Measurements from ENCODE around the gene AVPR1B.
A peak's percentile ranks its signal among the peaks of the same experiment; 100 is the strongest.
"Not testable (repeated sequence)": the region's sequence is repeated elsewhere in the genome, so short reads cannot be mapped to it uniquely, and the experiment has no call there.

Gene AVPR1B

DNA sequence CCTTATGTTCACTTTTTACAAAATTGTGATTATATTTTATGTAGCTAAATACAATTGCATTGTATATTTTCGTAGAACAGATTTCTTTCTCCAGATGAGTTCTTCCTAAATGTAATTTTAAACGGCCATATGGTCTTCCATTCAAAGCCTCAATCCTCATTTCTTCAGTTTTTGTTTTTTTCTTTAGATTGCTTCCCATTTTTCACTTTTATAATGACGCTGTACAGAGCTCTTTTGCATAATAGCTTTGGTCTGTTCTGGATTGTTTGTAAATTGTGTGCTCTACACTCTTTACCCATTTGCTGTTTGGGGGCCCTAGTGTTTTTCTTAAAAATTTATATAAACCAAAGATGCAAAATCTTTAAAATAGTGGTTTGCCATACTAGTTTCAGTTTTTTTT, 27.8 kb downstream of the AVPR1B start:
- no peak overlapping the region for H3K4me3 ChIP-seq (ENCODE audit: low read length)
- DNase-seq (ENCODE audit: low read depth, low spot score), result no peak

DNA sequence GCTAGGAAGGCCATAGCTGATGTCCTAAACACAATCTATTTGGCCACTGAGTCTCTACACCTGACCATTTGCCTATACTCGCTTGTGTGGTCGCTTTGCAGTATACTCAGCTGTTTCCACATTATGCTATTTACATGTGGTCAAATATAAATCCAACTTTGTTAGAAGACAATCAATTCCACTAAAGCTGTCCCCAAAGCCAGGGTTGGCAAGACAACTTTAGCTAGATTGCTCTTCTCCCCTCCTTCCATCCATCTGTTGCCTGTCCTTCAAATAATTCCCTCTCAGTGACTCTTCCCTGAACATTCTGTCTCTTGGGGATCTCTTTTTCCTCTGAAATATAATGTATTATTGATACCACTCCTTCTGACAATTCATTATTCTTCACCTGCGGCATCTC, 30.1 kb downstream of the AVPR1B start:
- no peak for DNase-seq (ENCODE audit: low read depth, low spot score)
- H3K4me3 ChIP-seq (ENCODE audit: low read length), result no peak overlapping the region

DNA sequence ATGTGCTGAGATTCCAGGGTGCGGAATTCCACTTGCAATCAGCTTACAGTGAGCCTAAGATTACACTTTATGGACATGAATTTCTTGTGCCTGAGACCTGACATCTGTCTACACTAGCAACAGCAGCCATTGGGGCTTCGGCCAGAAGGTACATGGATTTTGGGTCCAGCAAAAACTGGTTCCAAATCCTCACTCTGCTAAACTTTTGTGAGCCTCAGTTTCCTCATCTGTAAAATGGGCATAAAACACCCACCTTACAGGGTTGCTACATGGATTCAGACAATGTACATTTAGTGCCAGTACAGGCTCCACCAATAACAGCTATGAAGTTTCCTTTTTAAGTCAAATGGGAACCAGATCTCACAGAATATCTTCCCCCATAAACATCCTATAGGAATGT, 33.4 kb downstream of the AVPR1B start:
- no peak for DNase-seq (ENCODE audit: low read depth, low spot score)
- H3K4me3 ChIP-seq (ENCODE audit: low read length), result no peak overlapping the region

DNA sequence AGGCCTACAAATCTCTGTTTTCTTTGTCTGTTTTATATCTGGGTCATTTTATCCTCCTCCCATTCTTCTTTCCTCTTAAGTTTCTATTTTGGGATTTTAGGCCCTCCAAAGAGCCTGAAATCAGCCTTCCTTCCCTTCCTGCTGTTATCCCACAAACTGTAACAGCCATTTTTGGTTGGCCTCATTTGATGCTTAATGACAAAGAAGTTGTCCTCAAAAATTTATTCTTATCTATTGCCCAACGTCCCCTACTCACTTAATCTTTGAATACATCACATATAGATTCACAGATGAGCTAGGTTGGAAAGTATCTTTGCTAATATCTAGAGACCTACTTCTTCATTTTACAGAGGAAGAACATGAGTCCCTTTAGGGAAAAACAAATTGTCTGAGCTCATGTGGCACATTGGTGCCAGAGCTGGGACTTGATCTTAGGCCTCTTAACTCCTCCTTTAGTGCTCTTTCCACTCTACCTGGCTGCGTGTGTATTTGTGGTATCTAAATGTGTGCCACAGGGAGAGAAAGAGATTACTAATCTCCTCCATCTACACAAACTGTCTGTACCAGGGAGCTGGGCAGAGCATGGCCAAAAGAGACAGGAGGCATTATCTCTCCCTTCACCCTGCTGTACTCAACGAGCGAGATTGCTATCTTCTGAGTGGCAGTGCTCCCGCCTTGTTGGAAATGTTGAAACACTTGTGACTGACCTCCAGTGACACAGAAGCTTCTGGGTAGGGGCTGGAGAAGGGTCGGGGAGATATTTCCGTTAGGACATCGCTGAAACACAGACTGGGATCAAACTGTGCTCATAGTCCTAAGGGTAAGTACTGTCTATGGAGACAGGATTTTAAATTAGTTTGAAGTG, 34.1 kb downstream of the AVPR1B start:
- no peak overlapping the region for H3K4me3 ChIP-seq (ENCODE audit: low read length)
- no peak for DNase-seq (ENCODE audit: low read depth, low spot score)

DNA sequence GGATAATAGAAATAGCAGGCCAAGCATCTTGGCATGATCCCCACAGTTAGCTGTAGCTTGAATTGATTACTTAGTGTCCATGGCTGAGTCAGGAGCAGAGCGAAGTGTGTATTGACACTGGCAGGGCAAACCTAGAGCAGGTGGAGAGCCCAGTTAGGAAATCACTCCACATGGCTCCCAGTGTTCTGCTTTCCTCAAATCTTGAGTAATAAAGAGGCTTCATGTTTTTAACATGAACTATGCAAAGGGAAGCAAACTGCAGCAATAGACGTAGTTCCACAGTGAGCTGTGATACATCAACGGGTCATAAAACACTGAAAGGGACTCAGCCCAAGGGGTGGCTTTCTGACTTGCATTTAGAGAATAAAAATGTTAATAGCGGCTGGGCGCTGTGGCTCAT, 35.3 kb downstream of the AVPR1B start:
- no peak overlapping the region for H3K4me3 ChIP-seq (ENCODE audit: low read length)
- no peak for DNase-seq (ENCODE audit: low read depth, low spot score)

DNA sequence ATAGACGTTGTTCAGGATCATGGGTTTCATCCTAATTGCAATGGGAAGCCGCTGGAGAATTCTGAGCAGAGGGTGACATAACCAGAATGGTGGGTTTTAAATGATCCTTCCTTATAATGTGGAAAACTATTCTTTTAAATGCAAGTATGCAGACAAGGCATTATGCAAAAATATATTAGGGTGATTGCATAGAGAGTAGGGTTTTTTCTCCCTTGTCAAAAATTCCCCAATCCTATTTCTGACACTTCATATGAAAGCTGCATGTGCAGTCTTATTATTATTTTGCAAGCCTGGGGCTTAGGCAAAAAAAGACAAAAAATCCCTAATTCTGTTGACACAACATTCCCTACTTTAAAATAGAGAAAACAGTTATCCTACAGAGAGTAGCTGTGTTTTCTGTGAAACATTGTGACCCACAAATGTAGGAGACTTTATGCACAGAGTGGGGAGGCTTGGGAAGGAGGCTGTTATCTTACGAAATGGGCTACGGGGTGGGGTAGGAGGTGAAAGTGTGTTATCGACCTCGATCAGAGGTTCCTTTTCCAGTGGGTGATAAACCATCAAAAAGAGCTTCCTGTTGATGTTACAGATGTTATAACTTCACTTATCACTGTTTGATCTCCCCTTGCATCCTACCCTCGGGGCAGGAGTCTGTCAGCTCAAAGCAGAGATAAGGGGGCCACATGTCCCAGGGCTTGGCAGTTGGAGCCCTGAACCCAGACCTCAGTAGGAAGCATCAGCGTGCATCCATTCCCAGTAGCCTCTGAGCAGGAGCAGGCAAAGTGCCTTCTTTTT, 37.0 kb downstream of the AVPR1B start:
- no peak overlapping the region for H3K4me3 ChIP-seq (ENCODE audit: low read length)

DNA sequence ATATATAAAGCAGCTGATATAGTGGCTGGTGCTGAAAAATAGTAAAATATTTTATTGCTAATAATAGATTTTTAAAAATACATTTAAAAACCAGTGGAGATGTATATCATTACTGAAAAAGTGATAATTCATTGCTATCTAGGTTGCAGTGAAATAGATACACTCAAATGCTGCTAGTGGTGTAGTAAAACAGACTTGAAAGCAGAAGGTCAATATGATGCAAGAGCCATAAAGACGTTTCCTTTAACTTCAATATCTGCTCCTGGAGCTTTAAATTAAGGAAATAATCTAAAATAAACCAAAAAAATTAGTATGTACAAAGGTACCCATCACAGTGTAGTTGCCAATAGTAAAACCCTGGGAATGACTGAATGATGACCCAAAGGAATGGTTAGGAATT, 38.1 kb downstream of the AVPR1B start:
- no peak for DNase-seq (ENCODE audit: low read depth, low spot score)
- H3K4me3 ChIP-seq (ENCODE audit: low read length), result no peak overlapping the region

More for the DNA sequence above, 37.0 kb downstream of the AVPR1B start:
- peak; percentile 99 for DNase-seq (ENCODE audit: low read depth, low spot score)

DNA sequence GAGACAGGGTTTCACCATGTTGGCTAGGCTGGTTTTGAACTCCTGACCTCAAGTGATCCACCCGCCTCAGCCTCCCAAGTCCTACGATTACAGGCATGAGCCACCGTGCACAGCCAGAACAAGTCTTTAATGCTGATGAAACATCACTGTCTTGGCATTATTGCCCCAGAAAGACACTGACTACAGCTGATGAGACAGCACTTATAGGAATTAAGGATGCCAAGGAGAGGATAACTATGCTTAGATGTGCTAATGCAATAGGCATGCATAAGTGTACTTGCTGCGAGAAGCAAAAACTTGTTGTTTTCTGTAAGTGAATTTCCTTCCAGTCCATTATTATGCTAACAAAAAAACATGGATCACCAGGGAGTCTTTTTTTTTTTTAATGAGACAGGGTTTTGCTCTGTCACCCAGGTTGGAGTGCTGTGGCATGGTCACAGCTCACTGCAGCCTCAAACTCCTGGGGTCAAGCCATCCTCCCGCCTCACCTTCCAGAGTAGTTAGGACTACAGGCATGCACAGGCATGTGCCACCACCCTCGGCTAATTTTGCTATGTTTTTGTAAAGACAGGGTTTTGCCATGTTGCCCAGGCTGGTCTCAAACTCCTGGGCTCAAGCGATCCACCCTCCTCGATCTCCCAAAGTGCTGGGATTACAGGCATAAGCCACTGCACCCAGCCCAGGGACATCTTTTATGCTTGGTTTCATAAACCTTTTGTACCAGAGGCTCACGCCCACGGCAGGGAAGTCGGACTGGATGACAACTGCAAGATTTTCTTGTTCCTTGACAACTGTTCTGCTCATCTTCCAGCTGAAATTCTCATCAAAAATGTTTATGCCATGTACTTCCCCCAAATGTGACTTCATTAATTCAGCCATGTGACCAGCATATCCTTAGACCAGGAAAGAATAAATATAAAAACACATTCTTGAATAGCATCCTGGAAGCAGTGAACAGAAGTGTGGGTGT, 41.1 kb downstream of the AVPR1B start:
- no peak overlapping the region for H3K4me3 ChIP-seq (ENCODE audit: low read length)
- DNase-seq (ENCODE audit: low read depth, low spot score), result no peak

DNA sequence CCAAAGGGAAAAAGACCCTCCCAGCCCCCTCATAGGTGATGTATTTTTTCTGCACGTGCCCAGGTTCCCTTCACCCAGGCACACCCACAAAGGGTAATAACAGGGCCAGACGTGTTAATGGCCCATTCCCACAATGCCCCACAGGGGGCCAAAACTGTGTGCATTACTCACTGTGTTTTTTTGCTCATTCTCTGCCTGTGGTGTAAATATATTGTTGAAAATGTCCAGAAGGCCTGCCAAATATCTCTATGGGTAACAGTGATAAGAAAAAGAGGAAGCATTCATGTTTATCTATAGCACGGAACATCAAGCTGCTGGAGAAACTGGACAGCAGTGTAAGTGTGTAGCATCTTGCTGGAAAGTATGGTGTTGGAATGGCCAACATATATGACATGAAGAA, 42.3 kb downstream of the AVPR1B start:
- H3K4me3 ChIP-seq (ENCODE audit: low read length), result no peak overlapping the region
- DNase-seq (ENCODE audit: low read depth, low spot score), result no peak

DNA sequence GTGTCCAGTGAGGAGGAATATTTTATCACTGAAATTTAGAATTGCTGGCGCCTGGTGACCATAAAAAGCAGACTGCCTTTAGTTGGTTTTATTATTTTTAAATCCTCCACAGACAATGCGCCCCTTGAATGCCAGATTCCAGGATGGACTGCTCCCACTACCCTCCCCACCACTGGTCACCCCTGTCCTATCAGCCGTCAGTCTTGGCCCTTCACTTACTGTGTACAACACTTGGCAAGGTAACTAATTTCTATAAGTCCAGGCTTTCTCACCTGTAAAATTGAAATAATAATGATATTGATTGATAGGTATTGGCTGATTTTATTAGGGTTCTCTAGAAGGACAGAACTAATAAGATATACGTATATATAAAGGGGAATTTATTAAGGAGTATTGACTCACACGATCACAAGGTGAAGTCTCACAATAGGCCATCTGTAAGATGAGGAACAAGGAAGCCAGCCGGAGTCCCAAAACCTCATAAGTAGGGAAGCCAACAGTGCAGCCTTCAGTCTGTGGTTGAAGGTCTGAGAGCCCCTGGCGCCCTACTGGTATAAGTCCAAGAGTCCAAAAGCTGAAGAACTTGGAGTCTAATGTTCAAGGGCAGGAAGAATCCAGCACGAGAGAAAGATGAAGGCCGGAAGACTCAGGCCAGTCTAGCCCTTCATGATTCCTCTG, 46.4 kb downstream of the AVPR1B start:
- H3K4me3 ChIP-seq (ENCODE audit: low read length), result no peak overlapping the region
- no peak for DNase-seq (ENCODE audit: low read depth, low spot score)

DNA sequence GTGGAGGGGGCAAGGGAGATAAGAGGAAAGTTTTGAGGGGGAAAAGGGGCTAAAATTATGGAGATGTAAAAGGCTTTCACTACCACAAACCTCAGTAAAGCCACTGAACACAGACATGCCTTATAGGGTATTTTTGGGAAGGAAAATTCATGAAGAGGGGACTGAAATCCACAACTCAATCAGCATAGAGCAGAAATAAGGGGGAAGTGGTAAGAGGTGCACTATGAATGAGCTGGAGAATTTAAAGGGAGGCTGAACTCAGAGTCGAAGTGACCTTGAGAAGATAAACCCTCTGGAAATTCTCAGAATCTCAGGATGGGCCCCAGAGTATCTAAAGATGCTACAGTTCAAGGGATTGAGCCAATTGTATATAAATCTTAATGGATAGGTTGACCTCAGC, 48.9 kb downstream of the AVPR1B start:
- H3K4me3 ChIP-seq (ENCODE audit: low read length), result no peak overlapping the region
- DNase-seq (ENCODE audit: low read depth, low spot score), result no peak

DNA sequence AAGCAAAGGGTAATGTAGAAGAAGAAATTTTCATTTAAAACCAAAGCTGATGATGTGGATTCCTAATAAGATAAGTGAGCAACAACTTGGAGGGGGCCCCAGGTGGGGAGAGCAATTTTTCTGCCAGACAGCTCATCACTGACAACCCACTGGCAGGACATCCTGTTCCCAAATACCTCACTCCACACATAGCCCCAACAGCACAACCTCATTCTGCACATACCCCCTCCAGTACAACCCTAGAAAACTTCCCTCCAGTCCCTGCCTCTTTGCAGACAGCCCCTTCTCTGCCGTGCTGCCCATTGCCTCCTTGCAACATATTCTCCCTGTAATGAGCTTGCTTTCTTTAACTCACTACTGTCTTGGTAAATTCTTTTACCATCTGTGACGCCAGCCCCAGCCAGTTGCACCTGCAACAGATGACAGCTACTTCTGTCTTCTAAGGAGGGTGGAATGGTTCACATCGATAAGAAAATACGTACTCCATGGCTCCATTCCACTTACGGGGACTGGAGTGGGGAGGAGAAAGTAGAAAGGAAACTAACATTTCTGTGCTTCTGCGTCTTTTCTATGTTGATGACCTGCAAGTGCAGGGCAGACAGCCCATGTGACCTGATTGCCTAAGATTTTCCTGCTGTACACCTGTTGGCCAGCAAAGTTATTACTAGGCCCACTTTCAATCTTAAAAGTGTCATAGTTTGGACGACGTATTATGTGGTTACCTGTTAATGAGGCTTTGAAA, 49.5 kb downstream of the AVPR1B start:
- DNase-seq (ENCODE audit: low read depth, low spot score), result no peak
- peak overlapping the region; percentile 21; the same call in 1 of the 2 replicates for H3K4me3 ChIP-seq (ENCODE audit: low read length)

DNA sequence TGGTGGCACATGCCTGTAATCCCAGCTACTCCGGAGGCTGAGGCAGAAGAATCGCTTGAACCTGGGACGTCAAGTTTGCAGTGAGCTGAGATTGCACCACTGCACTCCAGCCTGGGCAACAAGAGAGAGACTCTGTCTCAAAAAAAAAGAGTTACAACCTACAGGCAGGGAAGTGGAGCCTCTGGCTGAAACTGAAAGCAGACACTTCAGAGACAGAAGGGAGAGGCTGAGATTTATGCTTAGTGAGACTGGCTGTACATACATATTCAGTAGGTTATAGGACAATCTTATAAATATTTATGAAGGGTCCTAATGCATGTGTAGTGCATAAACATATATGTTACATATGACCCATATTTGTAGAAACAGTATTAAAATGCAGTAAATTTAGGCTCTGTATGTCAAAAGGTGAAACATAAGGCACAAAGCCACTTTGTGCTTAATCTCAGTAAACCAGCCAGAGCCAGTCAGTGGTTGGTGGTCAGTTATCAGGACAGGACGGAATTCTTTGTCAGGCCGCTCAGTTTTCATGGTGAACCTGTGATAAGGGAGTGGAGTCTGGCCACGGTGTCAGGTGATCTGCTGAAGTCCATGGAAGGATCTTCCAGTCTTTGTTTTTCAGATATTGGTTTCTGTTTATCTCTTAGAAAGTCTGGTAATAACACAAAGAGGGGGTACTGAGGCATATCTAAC, 50.6 kb downstream of the AVPR1B start:
- DNase-seq (ENCODE audit: low read depth, low spot score), result no peak
- no peak overlapping the region for H3K4me3 ChIP-seq (ENCODE audit: low read length)

DNA sequence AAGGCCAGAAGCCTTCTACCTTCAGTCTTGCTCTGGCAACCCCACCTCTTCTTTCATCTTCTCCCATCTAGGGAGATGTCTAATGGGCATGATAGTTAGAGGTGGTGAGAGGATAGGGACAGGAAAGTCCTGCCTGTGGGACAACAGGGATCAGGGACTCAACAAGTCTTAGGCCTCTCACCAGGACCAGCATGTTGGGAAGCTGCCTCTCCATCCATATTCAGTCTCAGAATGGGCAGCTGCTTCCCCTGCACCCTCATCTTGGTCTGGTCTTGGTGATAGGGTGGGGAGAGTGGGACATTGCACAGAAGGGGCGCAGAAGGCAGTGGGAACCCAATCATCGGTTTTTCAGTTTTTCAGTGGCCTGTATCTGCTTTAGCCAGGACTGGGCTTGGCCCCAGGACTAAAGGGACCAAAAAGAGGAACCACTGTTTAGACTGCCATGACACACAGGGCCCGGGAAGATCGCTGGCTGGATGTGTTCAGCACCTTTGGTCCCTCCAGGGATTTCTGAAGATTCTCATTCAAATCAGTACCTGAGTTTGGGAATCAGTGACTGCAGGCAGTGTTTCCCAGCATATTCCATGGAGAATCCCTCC, 51.5 kb downstream of the AVPR1B start:
- no peak for DNase-seq (ENCODE audit: low read depth, low spot score)
- H3K4me3 ChIP-seq (ENCODE audit: low read length), result no peak overlapping the region

DNA sequence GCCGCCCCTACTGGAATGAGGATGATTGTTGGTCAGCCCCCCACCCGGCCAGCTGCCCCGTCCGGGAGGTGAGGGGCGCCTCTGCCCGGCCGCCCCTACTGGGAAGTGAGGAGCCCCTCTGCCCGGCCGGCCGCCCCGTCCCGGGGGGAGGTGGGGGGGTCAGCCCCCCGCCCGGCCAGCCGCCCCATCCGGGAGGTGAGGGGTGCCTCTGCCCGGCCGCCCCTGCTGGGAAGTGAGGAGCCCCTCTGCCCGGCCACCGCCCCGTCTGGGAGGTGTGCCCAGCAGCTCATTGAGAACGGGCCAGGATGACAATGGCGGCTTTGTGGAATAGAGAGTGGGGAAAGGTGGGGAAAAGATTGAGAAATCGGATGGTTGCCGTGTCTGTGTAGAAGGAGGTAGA, 52.7 kb downstream of the AVPR1B start:
- H3K4me3 ChIP-seq (ENCODE audit: low read length); DNase-seq (ENCODE audit: low read depth, low spot score): not testable (repeated sequence)

DNA sequence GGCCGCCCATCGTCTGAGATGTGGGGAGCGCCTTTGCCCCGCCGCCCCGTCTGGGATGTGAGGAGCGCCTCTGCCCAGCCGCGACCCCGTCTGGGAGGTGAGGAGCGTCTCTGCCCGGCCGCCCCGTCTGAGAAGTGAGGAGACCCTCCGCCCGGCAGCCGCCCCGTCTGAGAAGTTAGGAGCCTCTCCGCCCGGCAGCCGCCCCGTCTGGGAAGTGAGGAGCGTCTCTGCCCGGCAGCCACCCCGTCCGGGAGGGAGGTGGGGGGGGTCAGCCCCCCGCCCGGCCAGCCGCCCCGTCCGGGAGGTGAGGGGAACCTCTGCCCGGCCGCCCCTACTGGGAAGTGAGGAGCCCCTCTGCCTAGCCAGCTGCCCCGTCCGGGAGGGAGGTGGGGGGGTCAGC, 53.2 kb downstream of the AVPR1B start:
- DNase-seq (ENCODE audit: low read depth, low spot score); H3K4me3 ChIP-seq (ENCODE audit: low read length): not testable (repeated sequence)

DNA sequence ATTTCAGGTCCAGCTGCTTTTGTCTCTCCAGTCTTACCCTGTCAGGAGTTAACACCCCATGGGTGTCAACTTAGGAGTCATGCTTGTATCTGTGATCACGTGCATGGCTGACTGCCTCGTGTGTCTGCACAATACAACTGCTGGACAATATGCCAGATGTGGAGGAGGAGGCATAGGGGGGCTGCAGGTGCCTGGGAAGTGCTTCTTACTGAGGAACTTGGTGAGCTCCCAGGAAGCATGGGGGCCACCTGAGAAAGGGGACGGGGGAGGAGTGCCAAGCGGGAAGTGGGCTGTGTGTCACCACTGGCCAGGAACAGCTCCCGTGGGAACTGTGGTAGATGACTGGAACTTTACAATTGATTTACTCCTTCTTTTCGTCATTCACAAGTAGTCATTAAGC, 54.7 kb downstream of the AVPR1B start:
- DNase-seq (ENCODE audit: low read depth, low spot score), result no peak
- no peak overlapping the region for H3K4me3 ChIP-seq (ENCODE audit: low read length)
